Gastrocnemius medialis (tissue), 4 donors: ENCODE measurements around the gene ARHGAP26. TPM values are rescaled to one million over a fixed set of nuclear protein-coding genes. Genes with fewer than 3 reads are reported as not detected.

ENCODE experiments used
- ATAC-seq, 2 donors: fragments of 150-250 bp; one replicate each; pipeline ENCODE4 v1.9.1; 2016
- DNase-seq, 2 donors: peaks; one replicate each; pipeline ENCODE4 v3.0.0-alpha.2; 2019
- H3K27ac ChIP-seq, 4 donors: fragments of 200-600 bp; sonication (generic); 1 replicate in 1 of 4; 2 replicates in 3 of 4; pipeline ENCODE4 v1.5.1; 2016 to 2018; ENCODE audit warnings: mild to moderate bottlenecking in 2 of 4, moderate library complexity in 1 of 4
- H3K27me3 ChIP-seq, 3 donors: fragments of 200-600 bp; sonication (generic) in 2 of 3; 1 replicate in 1 of 3; 2 replicates in 2 of 3; pipeline versions ENCODE4 v1.5.1 to v1.6.0; 2016 to 2019; ENCODE audit warnings: mild to moderate bottlenecking in 1 of 3, moderate library complexity in 1 of 3
- H3K36me3 ChIP-seq, 2 donors: fragments of 200-600 bp; sonication (generic) in 1 of 2; one replicate each; pipeline ENCODE4 v1.5.1; 2017 to 2018
- H3K4me1 ChIP-seq, 2 donors: fragments of 200-600 bp; sonication (generic) in 1 of 2; one replicate each; pipeline ENCODE4 v1.5.1; 2016 to 2017; ENCODE audit warnings: mild to moderate bottlenecking in 2 of 2
- H3K4me3 ChIP-seq, 4 donors: fragments of 200-600 bp; sonication (generic) in 3 of 4; 1 replicate in 1 of 4; 2 replicates in 3 of 4; pipeline ENCODE4 v1.5.1; 2016 to 2019; ENCODE audit warnings: mild to moderate bottlenecking in 2 of 4
- H3K9me3 ChIP-seq, 3 donors: fragments of 200-600 bp; sonication (generic) in 2 of 3; 1 replicate in 1 of 3; 2 replicates in 2 of 3; pipeline ENCODE4 v1.5.1; 2016 to 2019
- POLR2A ChIP-seq, 2 donors: fragments of 450-650 bp; IDR thresholded peaks; one replicate each; pipeline ENCODE4 v1.6.1; 2017; ENCODE audit warnings: antibody characterized with exemption in 2 of 2, mild to moderate bottlenecking in 2 of 2, moderate library complexity in 2 of 2
- in situ Hi-C, 4 donors: fragments of 200-750 bp; cut with MboI; loops; one replicate each; pipeline versions ENCODE4 v1.15.0 to v1.8.0; 2017; ENCODE audit warnings: low sequenced_read_pairs in 4 of 4
- intact Hi-C: fragments of 100-400 bp; cut with DNase I; formaldehyde crosslinking; loops from one replicate; pipeline ENCODE4 v1.15.1; 2023; ENCODE audit warnings: low total_unique reads
- total RNA-seq, 4 donors: library from RNA; depleted of rRNA; stranded (reverse); fragments of >200 nt; gene quantifications; one replicate each; pipeline versions ENCODE4 v1.1.0 to v1.2.3, GENCODE V29; 2016
- TF ChIP-seq, protein P1 (sequence below), 5 experiments: fragments of 450-650 bp in 3 of 5; fragments of 200-600 bp in 2 of 5; sonication (generic) in 2 of 5; IDR thresholded peaks in 4 of 5; conservative IDR thresholded peaks in 1 of 5; 1 replicate in 4 of 5; 2 replicates in 1 of 5; pipeline ENCODE4 v1.5.1; 2016 to 2019; ENCODE audit warnings: antibody characterized with exemption in 5 of 5, mild to moderate bottlenecking in 3 of 5, moderate library complexity in 3 of 5

Gene ARHGAP26
- total RNA-seq, 4 donors from 2014 or later = 9.1 to 22.4 (median 13.4) TPM

DNA sequence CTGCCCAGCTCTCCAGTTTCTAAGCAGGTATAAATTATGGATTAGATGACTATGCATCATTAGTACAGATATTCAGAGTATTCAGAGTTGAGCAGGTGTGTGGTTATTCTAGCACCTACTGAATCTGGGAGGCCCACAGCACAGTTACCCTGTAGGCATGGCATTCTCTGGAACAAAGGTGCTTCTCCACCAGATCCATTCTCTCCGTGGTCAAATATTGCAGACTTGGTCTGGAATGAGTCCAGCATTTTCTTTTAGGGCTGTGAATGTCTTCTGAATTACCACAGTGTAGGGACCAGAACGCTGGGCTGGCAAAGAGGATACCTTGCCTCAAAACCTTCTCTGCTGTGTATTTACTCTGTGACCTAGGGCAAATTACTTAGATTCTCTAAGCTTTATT lies 116.8 kb downstream of the ARHGAP26 start:
- Histone ChIP-seq H3K36me3 (no peaks in the 10 kb centered on the region), H3K4me1 (no peaks in the 10 kb centered on the region), H3K9me3 (no peaks in the 10 kb centered on the region), H3K27me3 (no peaks in the 10 kb centered on the region), H3K27ac (no peak overlapping the region), H3K4me3 (no peak overlapping the region)
- ATAC-seq (no peak), DNase-seq (no peak)
- in situ Hi-C loops (loop anchor here in 2 of 4 donors (25.0 kb wide), 2 partner anchors 275 to 875 kb away; partner anchors contain the start of gene GNPDA1 (in 1 of the 2)), intact Hi-C loops (no loop called here)
- TF ChIP-seq, protein P1, sequence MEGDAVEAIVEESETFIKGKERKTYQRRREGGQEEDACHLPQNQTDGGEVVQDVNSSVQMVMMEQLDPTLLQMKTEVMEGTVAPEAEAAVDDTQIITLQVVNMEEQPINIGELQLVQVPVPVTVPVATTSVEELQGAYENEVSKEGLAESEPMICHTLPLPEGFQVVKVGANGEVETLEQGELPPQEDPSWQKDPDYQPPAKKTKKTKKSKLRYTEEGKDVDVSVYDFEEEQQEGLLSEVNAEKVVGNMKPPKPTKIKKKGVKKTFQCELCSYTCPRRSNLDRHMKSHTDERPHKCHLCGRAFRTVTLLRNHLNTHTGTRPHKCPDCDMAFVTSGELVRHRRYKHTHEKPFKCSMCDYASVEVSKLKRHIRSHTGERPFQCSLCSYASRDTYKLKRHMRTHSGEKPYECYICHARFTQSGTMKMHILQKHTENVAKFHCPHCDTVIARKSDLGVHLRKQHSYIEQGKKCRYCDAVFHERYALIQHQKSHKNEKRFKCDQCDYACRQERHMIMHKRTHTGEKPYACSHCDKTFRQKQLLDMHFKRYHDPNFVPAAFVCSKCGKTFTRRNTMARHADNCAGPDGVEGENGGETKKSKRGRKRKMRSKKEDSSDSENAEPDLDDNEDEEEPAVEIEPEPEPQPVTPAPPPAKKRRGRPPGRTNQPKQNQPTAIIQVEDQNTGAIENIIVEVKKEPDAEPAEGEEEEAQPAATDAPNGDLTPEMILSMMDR (IDR thresholded peaks at IDR 0.05 in 4 of 5, conservative IDR thresholded peaks at IDR 0.05 in 1 of 5) = no peak
- no peak for TF ChIP-seq POLR2A (IDR thresholded peaks at IDR 0.05)

DNA sequence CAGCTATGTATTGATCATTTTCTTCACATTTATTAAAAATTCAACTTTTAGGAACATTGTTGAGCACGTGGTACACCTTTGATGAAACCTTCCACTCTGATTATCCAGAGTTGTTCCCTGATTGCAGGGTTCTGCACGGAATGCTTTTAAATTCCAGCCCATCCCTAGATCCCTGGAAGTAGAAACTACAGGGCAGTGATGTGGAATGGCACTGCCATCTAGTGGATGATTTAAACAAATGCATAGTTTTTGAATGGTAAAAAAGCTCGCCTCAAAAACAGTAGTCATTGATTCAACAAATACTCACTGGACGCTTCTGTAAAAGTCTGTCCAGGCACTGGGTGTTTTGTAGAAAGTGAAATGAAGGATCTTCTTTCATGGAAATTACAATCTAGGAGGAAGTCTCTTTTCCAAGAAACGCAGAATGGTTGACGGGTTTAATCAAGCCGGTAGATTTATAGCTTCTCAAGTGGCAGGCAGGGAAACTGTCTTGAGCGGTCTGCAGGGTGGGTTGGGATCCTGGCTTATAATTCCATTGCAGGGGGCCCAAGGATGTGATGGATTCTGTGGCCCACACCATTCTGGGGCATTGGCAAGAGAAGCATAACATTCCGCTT lies 118.4 kb downstream of the ARHGAP26 start:
- Histone ChIP-seq H3K4me3 (no peak overlapping the region), H3K9me3 (no peaks in the 10 kb centered on the region), H3K27ac (no peak overlapping the region), H3K4me1 (no peaks in the 10 kb centered on the region), H3K27me3 (no peaks in the 10 kb centered on the region), H3K36me3 (no peaks in the 10 kb centered on the region)
- TF ChIP-seq, protein P1 (IDR thresholded peaks at IDR 0.05 in 4 of 5, conservative IDR thresholded peaks at IDR 0.05 in 1 of 5) = peak; percentile 63 to 80 (median 72)
- TF ChIP-seq POLR2A (IDR thresholded peaks at IDR 0.05) = no peak
- no peak for DNase-seq
- in situ Hi-C loops = loop anchor here in 2 of 4 donors (25.0 kb wide), 2 partner anchors 276 to 876 kb away; partner anchors contain the start of gene GNPDA1 (in 1 of the 2)
- peak; percentile 75 to 80 for ATAC-seq
- intact Hi-C loops = loop anchor here (1.0 to 2.0 kb wide), 2 partner anchors 140 to 175 kb away; no protein-coding TSS in a partner anchor

DNA sequence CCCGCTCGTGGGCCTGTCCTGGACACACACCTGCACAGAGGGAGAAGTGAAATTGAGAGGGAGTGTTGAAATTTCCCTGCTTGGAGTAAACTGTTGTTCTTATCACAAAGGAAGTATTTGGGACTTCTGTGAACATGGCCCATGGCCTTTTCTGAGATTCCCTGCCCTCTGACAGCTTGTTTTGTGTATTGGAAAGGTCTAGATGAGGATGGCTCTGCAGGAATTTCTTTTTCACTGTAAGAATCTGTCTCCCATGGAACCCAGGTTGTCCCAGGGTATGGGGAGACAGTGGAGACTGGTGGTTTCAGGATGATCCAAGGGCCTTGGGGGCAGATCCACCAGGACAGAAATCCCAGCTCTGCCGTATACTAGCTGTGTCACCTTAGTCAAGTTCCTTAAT lies 121.8 kb downstream of the ARHGAP26 start:
- intact Hi-C loops = no loop called here
- no peaks in the 10 kb centered on the region for H3K4me1 ChIP-seq

DNA sequence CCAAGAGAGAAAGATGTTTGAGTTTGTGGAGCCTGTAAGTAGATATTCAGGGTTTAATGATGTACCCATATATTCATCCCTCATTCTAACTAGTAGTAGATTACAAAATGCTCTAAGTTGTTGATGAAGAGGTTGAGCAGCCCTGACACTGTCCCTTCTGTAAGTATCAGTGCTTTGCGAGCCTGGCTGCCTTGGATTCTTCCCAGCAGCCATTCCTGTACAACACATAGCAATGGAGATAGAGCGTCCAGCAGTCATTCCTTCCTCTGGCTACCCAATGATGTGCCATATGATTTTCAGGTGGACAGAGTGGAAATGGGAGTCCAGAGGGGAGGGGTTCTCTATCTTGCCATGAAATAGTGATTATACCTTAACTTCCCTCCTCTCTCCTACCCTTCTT lies 124.1 kb downstream of the ARHGAP26 start:
- intact Hi-C loops = no loop called here
- Histone ChIP-seq H3K27ac (no peak overlapping the region), H3K27me3 (no peaks in the 10 kb centered on the region), H3K36me3 (no peaks in the 10 kb centered on the region), H3K4me1 (no peaks in the 10 kb centered on the region), H3K4me3 (no peak overlapping the region), H3K9me3 (no peaks in the 10 kb centered on the region)
- in situ Hi-C loops = loop anchor here in 2 of 4 donors (25.0 kb wide), 2 partner anchors 282 to 882 kb away; partner anchors contain the start of gene GNPDA1 (in 1 of the 2)
- DNase-seq = no peak
- no peak for TF ChIP-seq POLR2A (IDR thresholded peaks at IDR 0.05)
- TF ChIP-seq, protein P1 (IDR thresholded peaks at IDR 0.05 in 4 of 5, conservative IDR thresholded peaks at IDR 0.05 in 1 of 5) = no peak
- no peak for ATAC-seq

More for the DNA sequence above, 121.8 kb downstream of the ARHGAP26 start:
- ATAC-seq (no peak), DNase-seq (no peak)
- Histone ChIP-seq H3K27ac (no peak overlapping the region), H3K27me3 (no peaks in the 10 kb centered on the region), H3K9me3 (no peaks in the 10 kb centered on the region), H3K4me3 (no peak overlapping the region), H3K36me3 (no peaks in the 10 kb centered on the region)
- TF ChIP-seq, protein P1 (IDR thresholded peaks at IDR 0.05 in 4 of 5, conservative IDR thresholded peaks at IDR 0.05 in 1 of 5) = no peak
- TF ChIP-seq POLR2A (IDR thresholded peaks at IDR 0.05) = no peak
- in situ Hi-C loops = loop anchor here in 2 of 4 donors (25.0 kb wide), 2 partner anchors 280 to 880 kb away; partner anchors contain the start of gene GNPDA1 (in 1 of the 2)
